Natural killer cell (primary cell): ENCODE measurements around the gene COX4I1. TPM values are rescaled to one million over a fixed set of nuclear protein-coding genes. Genes with fewer than 3 reads are reported as not detected.

ENCODE experiments used
- ATAC-seq, 3 donors: fragments of 150-1000 bp in 2 of 3; fragments of 200-7000 bp in 1 of 3; cut with Tn5 transposase; 1 replicate in 1 of 3; 2 replicates in 2 of 3; pipeline ENCODE4 v1.10.0; 2021; ENCODE audit warnings: mild to moderate bottlenecking in 2 of 3, moderate library complexity in 2 of 3
- DNase-seq, 2 donors: peaks; one replicate each; pipeline versions ENCODE4 v3.0.0 to v3.0.0-alpha.2; 2013 to 2021; ENCODE audit warnings: mixed read lengths in 1 of 2
- H3K27ac ChIP-seq: one replicate; pipeline ENCODE4 v1.5.1; 2013; ENCODE audit warnings: mild to moderate bottlenecking, low read length
- H3K27me3 ChIP-seq: one replicate; pipeline ENCODE4 v1.6.1; 2013; ENCODE audit warnings: low read length; ENCODE audit not compliant: control insufficient read depth, insufficient read depth
- H3K36me3 ChIP-seq: one replicate; pipeline ENCODE4 v1.6.1; 2013; ENCODE audit warnings: low read length; ENCODE audit not compliant: control insufficient read depth, insufficient read depth
- H3K4me1 ChIP-seq: one replicate; pipeline ENCODE4 v1.6.1; 2013; ENCODE audit warnings: low read length; ENCODE audit not compliant: control insufficient read depth, insufficient read depth
- H3K4me3 ChIP-seq: one replicate; pipeline ENCODE4 v1.5.1; 2013; ENCODE audit warnings: low read length
- H3K9me3 ChIP-seq: one replicate; pipeline ENCODE4 v1.6.1; 2013; ENCODE audit warnings: low read length; ENCODE audit not compliant: control insufficient read depth, insufficient read depth
- H3K27ac Mint-ChIP-seq, 2 donors: one replicate each; pipeline ENCODE4 v1.8.0; 2022; ENCODE audit warnings: mild to moderate bottlenecking in 2 of 2, mixed read lengths in 2 of 2, moderate library complexity in 1 of 2
- H3K27me3 Mint-ChIP-seq, 2 donors: one replicate each; pipeline ENCODE4 v1.8.0; 2022; ENCODE audit warnings: low read depth in 2 of 2, mixed read lengths in 2 of 2
- H3K36me3 Mint-ChIP-seq: one replicate; pipeline ENCODE4 v1.8.0; 2022; ENCODE audit warnings: mixed read lengths
- H3K4me1 Mint-ChIP-seq, 2 donors: one replicate each; pipeline ENCODE4 v1.8.0; 2022; ENCODE audit warnings: mixed read lengths in 2 of 2
- H3K4me3 Mint-ChIP-seq: one replicate; pipeline ENCODE4 v1.8.0; 2022; ENCODE audit warnings: mild to moderate bottlenecking, moderate library complexity, mixed read lengths
- H3K9me3 Mint-ChIP-seq, 2 donors: one replicate each; pipeline ENCODE4 v1.8.0; 2022; ENCODE audit warnings: mixed read lengths in 2 of 2
- WGBS: methylation state at CpG from one replicate; pipeline ENCODE4 v1.1.7; 2013; ENCODE audit warnings: missing lambda C conversion rate; ENCODE audit not compliant: insufficient coverage; 5-methylcytosine and 5-hydroxymethylcytosine counted together
- intact Hi-C: fragments of 100-400 bp; cut with micrococcal nuclease; formaldehyde crosslinking; loops from one replicate; pipeline ENCODE4 v1.14.2; 2022
- total RNA-seq, 4 donors: library from RNA; stranded (reverse); fragments of 120-200 nt in 1 of 4; gene quantifications; one replicate each; pipeline versions ENCODE4 v1.2.3 to v1.2.4, GENCODE V29; 2013 to 2022
- TF ChIP-seq, protein P1 (sequence below): fragments of 200-600 bp; IDR thresholded peaks from one replicate; pipeline ENCODE4 v1.8.0; 2022; ENCODE audit warnings: antibody characterized with exemption

Gene COX4I1
- total RNA-seq, 3 donors from 2014 or later (not counting 1 experiment from before 2014, with no cell fraction given) = 338 to 422 (median 410) TPM

GRCh38 chr16:85796599-85796998 lies 2.9 kb upstream of the COX4I1 start:
- peaks cover 20% of the 10 kb centered on the region for H3K4me1 ChIP-seq
- TF ChIP-seq, protein P1, sequence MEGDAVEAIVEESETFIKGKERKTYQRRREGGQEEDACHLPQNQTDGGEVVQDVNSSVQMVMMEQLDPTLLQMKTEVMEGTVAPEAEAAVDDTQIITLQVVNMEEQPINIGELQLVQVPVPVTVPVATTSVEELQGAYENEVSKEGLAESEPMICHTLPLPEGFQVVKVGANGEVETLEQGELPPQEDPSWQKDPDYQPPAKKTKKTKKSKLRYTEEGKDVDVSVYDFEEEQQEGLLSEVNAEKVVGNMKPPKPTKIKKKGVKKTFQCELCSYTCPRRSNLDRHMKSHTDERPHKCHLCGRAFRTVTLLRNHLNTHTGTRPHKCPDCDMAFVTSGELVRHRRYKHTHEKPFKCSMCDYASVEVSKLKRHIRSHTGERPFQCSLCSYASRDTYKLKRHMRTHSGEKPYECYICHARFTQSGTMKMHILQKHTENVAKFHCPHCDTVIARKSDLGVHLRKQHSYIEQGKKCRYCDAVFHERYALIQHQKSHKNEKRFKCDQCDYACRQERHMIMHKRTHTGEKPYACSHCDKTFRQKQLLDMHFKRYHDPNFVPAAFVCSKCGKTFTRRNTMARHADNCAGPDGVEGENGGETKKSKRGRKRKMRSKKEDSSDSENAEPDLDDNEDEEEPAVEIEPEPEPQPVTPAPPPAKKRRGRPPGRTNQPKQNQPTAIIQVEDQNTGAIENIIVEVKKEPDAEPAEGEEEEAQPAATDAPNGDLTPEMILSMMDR = no peak
- H3K27me3 ChIP-seq = no peaks in the 10 kb centered on the region
- intact Hi-C loops = no loop called here
- H3K27ac Mint-ChIP-seq = peak overlapping the region in 1 of 2 donors; percentile 52
- H3K9me3 ChIP-seq = no peaks in the 10 kb centered on the region
- H3K36me3 ChIP-seq = peaks cover 31% of the 10 kb centered on the region
- H3K27me3 Mint-ChIP-seq = no peaks in the 10 kb centered on the region
- no peak overlapping the region for H3K27ac ChIP-seq
- DNase-seq = no peak
- ATAC-seq = no peak
- 95% methylated on average over 7 of the region's 7 CpGs for WGBS
- no peak overlapping the region for H3K4me3 ChIP-seq
- H3K9me3 Mint-ChIP-seq = no peaks in the 10 kb centered on the region
- peaks cover 40 to 59% of the 10 kb centered on the region in 2 donors for H3K4me1 Mint-ChIP-seq
- no peaks in the 10 kb centered on the region for H3K36me3 Mint-ChIP-seq
- no peak overlapping the region for H3K4me3 Mint-ChIP-seq

GRCh38 chr16:85798283-85798776 lies 1.2 kb upstream of the COX4I1 start:
- Mint-ChIP-seq H3K4me1 (peaks cover 42 to 61% of the 10 kb centered on the region in 2 donors), H3K27me3 (no peaks in the 10 kb centered on the region), H3K9me3 (no peaks in the 10 kb centered on the region), H3K4me3 (peak overlapping the region; percentile 88), H3K27ac (peak overlapping the region; percentile 91 to 97), H3K36me3 (peaks cover 14% of the 10 kb centered on the region)
- DNase-seq (no peak), ATAC-seq (no peak)
- Histone ChIP-seq H3K9me3 (no peaks in the 10 kb centered on the region), H3K4me1 (peaks cover 20% of the 10 kb centered on the region), H3K36me3 (peaks cover 36% of the 10 kb centered on the region), H3K27me3 (no peaks in the 10 kb centered on the region), H3K27ac (no peak overlapping the region), H3K4me3 (peak overlapping the region; percentile 81)
- TF ChIP-seq, protein P1 = no peak
- intact Hi-C loops = no loop called here
- 35% methylated on average over 17 of the region's 17 CpGs for WGBS

DNA sequence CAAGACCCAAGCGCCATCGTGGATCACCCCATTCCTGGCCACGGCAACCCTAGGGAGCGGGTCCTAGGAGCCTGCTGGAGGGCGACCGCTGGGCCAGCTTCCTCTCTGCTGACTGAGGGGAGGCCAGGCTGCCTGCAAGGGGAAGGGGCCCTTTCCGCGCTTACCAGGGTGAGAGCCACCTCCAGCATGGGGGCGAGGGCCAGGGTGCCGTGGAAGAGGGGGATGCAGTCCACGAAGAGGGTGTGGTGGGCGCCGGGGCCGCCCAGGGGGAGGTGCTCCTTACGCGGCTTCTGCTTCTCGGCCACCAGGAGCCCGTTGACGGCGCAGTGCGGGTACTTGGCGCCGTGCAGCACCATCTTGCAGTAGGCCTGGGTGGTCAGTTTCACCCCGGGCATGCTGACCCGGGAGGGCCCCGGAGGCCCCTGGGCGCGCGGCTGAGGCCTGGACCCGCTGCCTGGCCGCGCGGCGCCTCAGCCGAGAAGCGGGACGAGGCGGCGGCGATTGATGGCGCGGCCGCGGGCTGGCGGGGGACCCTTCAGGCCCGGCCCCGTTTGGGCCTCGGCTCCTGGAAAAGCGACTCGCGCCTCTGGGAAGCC lies 496 bp upstream of the COX4I1 start:
- Histone ChIP-seq H3K4me3 (peak overlapping the region; percentile 81), H3K27me3 (no peaks in the 10 kb centered on the region), H3K36me3 (peaks cover 37% of the 10 kb centered on the region), H3K4me1 (peaks cover 20% of the 10 kb centered on the region), H3K9me3 (no peaks in the 10 kb centered on the region), H3K27ac (peak overlapping the region; percentile 24)
- ATAC-seq (peak; percentile 25 to 42 (median 26)), DNase-seq (peak; percentile 45 to 52)
- Mint-ChIP-seq H3K4me3 (peak overlapping the region; percentile 92), H3K9me3 (no peaks in the 10 kb centered on the region), H3K36me3 (peaks cover 14% of the 10 kb centered on the region), H3K27ac (peak overlapping the region; percentile 91 to 97), H3K27me3 (no peaks in the 10 kb centered on the region), H3K4me1 (peaks cover 46 to 65% of the 10 kb centered on the region in 2 donors)
- TF ChIP-seq, protein P1 = no peak
- WGBS = under 1% methylated on average over 51 of the region's 51 CpGs
- intact Hi-C loops = no loop called here
